K562 (cell line): ENCODE results near the gene RPAP2. TPM values are rescaled to one million over a fixed set of nuclear protein-coding genes. Genes with fewer than 3 reads are reported as not detected.
A peak's percentile ranks its signal among the peaks of the same experiment; 100 is the strongest.

ENCODE experiments used
- ATF1 ChIP-seq, 2 experiments: fragments of 450-650 bp in 1 of 2; IDR thresholded peaks; 2 replicates each; pipeline ENCODE4 v1.6.1; 2016; ENCODE audit warnings: missing compliant biosample characterization in 1 of 2, missing genetic modification characterization in 1 of 2
- ATF2 ChIP-seq: sonication (generic); formaldehyde crosslinking; IDR thresholded peaks from 2 replicates; pipeline ENCODE4 v1.8.1; 2022; ENCODE audit warnings: missing genetic modification reagents
- CREBBP ChIP-seq: IDR thresholded peaks from one replicate; pipeline ENCODE4 v1.6.1; 2012; ENCODE audit warnings: low read depth, mild to moderate bottlenecking, control low read depth, inconsistent platforms, low read length
- EGR1 ChIP-seq: fragments of 450-650 bp; conservative IDR thresholded peaks from 2 replicates; pipeline ENCODE4 v1.6.1; 2017; ENCODE audit warnings: mild to moderate bottlenecking
- EP300 ChIP-seq: IDR thresholded peaks from 2 replicates; pipeline ENCODE4 v1.6.1; 2012; ENCODE audit warnings: low read length, improper control_type of control experiment
- HES1 ChIP-seq: fragments of 450-650 bp; IDR thresholded peaks from 2 replicates; pipeline ENCODE4 v1.6.1; 2016; ENCODE audit warnings: low read depth, mild to moderate bottlenecking, moderate library complexity
- KDM5B ChIP-seq: fragments of 200-600 bp; sonication (generic); IDR thresholded peaks from 2 replicates; pipeline ENCODE4 v1.6.1; 2012; ENCODE audit warnings: low read depth, mild to moderate bottlenecking, moderate library complexity, low read length, control low read depth, inconsistent platforms; ENCODE audit not compliant: insufficient replicate concordance
- MGA ChIP-seq: fragments of 450-650 bp; IDR thresholded peaks from 2 replicates; pipeline ENCODE4 v1.6.1; 2016; ENCODE audit warnings: mild to moderate bottlenecking, moderate library complexity
- MTF1 ChIP-seq: fragments of 250-450 bp; sonication (Bioruptor Pico); IDR thresholded peaks from 2 replicates; pipeline ENCODE4 v1.9.0; 2021; ENCODE audit warnings: moderate library complexity, mild to moderate bottlenecking, inconsistent platforms, borderline replicate concordance
- RCOR1 ChIP-seq, 2 experiments: IDR thresholded peaks; 2 replicates each; pipeline ENCODE4 v1.6.1; 2012; ENCODE audit warnings: low read depth in 2 of 2, low read length in 2 of 2, borderline replicate concordance in 1 of 2, improper control_type of control experiment in 1 of 2
- RFX1 ChIP-seq: fragments of 450-650 bp; IDR thresholded peaks from 2 replicates; pipeline ENCODE4 v1.6.1; 2016; ENCODE audit warnings: mild to moderate bottlenecking, moderate library complexity
- SIN3B ChIP-seq: fragments of 450-650 bp; IDR thresholded peaks from 2 replicates; pipeline ENCODE4 v1.6.1; 2017; ENCODE audit warnings: low read depth, mild to moderate bottlenecking, moderate library complexity
- ZNF124 ChIP-seq: sonication (generic); formaldehyde crosslinking; IDR thresholded peaks from 2 replicates; pipeline ENCODE4 v1.8.1; 2022; ENCODE audit warnings: missing genetic modification reagents
- ZNF174 ChIP-seq: fragments of 250-450 bp; sonication (Bioruptor Pico); IDR thresholded peaks from 2 replicates; pipeline ENCODE4 v1.4.0; 2020; ENCODE audit warnings: mild to moderate bottlenecking
- ZNF644 ChIP-seq: fragments of 200-800 bp; sonication (Bioruptor generic); IDR thresholded peaks from 2 replicates; pipeline ENCODE4 v1.6.1; 2016; ENCODE audit warnings: low read depth, missing genetic modification characterization, missing compliant biosample characterization
- ZNF766 ChIP-seq: fragments of 200-800 bp; sonication (Bioruptor generic); conservative IDR thresholded peaks from 2 replicates; pipeline ENCODE4 v1.6.1; 2016; ENCODE audit warnings: missing genetic modification characterization, missing compliant biosample characterization
- ZNF785 ChIP-seq: fragments of 250-450 bp; sonication (Bioruptor Pico); IDR thresholded peaks from 2 replicates; pipeline ENCODE4 v1.4.0; 2020; ENCODE audit warnings: mild to moderate bottlenecking
- polyA plus RNA-seq, 8 experiments: library from polyadenylated mRNA; depleted of rRNA in 4 of 8; stranded (reverse) in 5 of 8; unstranded in 3 of 8; fragments of >200 nt; fragmentation: Nextera tagmentation in 2 of 8; fragmentation: Illumina TruSeq in 1 of 8; extraction: Ambion mirVana in 2 of 8; extraction: Trizol in 1 of 8; gene quantifications; 2 replicates each; pipeline versions ENCODE4 v1.2.1 to v1.2.3, GENCODE V29; 2011 to 2014; ENCODE audit warnings: inconsistent platforms in 1 of 8, missing spikeins in 1 of 8
- total RNA-seq, 7 experiments: library from RNA; depleted of rRNA in 6 of 7; stranded (reverse); fragments of >200 nt in 6 of 7; fragmentation: Illumina TruSeq in 2 of 7; extraction: Trizol in 2 of 7; gene quantifications; 2 replicates each; pipeline versions ENCODE4 v1.2.1 to v1.2.3, GENCODE V29; 2011 to 2021; ENCODE audit warnings: low replicate concordance in 1 of 7

Gene RPAP2
- total and polyA plus RNA-seq, 9 of the 15 experiments (the other 6 are each of a cell fraction or from before 2014, with no cell fraction given) = 6.2 to 41.7 (median 28.7) TPM

GRCh38 chr1:92446546-92446945, 147.7 kb downstream of the RPAP2 start (continued):
- TF ChIP-seq ATF2 (CRISPR knock-in tag) (no peak), MGA (no peak), ZNF785 (no peak), SIN3B (no peak), ZNF124 (CRISPR knock-in tag) (no peak), KDM5B (no peak), ZNF174 (CRISPR knock-in tag) (no peak), ATF1 (CRISPR knock-in tag; IDR thresholded peaks at IDR 0.05) (no peak), ATF1 (tag; IDR thresholded peaks at IDR 0.05) (peak; percentile 63), EP300 (peak; percentile 83), CREBBP (no peak), ZNF766 (CRISPR knock-in tag) (peak; percentile 92), RCOR1 (IDR thresholded peaks at IDR 0.05; ENCODE audit: borderline replicate concordance in 1 of 2, low read depth in 2 of 2, low read length in 2 of 2) (peak in 1 of 2 experiments; percentile 97; a peak in 2 of 4 replicates), HES1 (peak; percentile 87), RFX1 (no peak), ZNF644 (peak; percentile 85), MTF1 (CRISPR knock-in tag) (no peak), EGR1 (peak; percentile 29)
